GM23338 (cell line): ENCODE results near the gene SPTLC2. TPM values are rescaled to one million over a fixed set of nuclear protein-coding genes. Genes with fewer than 3 reads are reported as not detected.

ENCODE experiments used
- ATAC-seq: fragments of 200-7000 bp; cut with Tn5 transposase; 3 replicates; pipeline ENCODE4 v1.9.1; 2020
- DNase-seq: peaks from one replicate; pipeline ENCODE4 v3.0.0-alpha.2; 2015; ENCODE audit warnings: low spot score
- H2AFZ ChIP-seq: fragments of 200-600 bp; sonication (generic); 2 replicates; pipeline ENCODE4 v1.8.0; 2016; ENCODE audit warnings: antibody characterized with exemption, mild to moderate bottlenecking, moderate library complexity
- H3F3A ChIP-seq: fragments of 200-600 bp; sonication (generic); replicated peaks from 2 replicates; pipeline ENCODE4 v1.8.0; 2017; ENCODE audit warnings: antibody characterized with exemption, mixed run types, low read depth
- H3K27ac ChIP-seq: fragments of 200-600 bp; sonication (generic); 2 replicates; pipeline ENCODE4 v1.6.1; 2016; ENCODE audit warnings: low read depth
- H3K27me3 ChIP-seq: fragments of 200-600 bp; sonication (generic); 2 replicates; pipeline ENCODE4 v1.8.0; 2016; ENCODE audit warnings: mild to moderate bottlenecking, mixed run types, moderate library complexity; ENCODE audit not compliant: insufficient read depth
- H3K36me3 ChIP-seq: fragments of 200-600 bp; sonication (generic); 2 replicates; pipeline ENCODE4 v1.8.0; 2016; ENCODE audit warnings: mild to moderate bottlenecking; ENCODE audit not compliant: insufficient read depth
- H3K4me1 ChIP-seq: fragments of 200-600 bp; sonication (generic); 2 replicates; pipeline ENCODE4 v1.8.0; 2016; ENCODE audit warnings: mild to moderate bottlenecking, moderate library complexity; ENCODE audit not compliant: insufficient read depth
- H3K4me2 ChIP-seq: fragments of 200-600 bp; sonication (generic); 2 replicates; pipeline ENCODE4 v1.7.1; 2017; ENCODE audit warnings: mixed run types
- H3K4me3 ChIP-seq: fragments of 200-600 bp; sonication (generic); 2 replicates; pipeline ENCODE4 v1.6.1; 2016; ENCODE audit warnings: mixed run types
- H3K79me2 ChIP-seq: fragments of 200-600 bp; sonication (generic); replicated peaks from 2 replicates; pipeline ENCODE4 v1.8.0; 2017; ENCODE audit warnings: mild to moderate bottlenecking; ENCODE audit not compliant: insufficient read depth
- H3K9me2 ChIP-seq: fragments of 200-600 bp; sonication (generic); 2 replicates; pipeline ENCODE4 v1.8.0; 2017; ENCODE audit not compliant: insufficient read depth
- H4K20me1 ChIP-seq: fragments of 200-600 bp; sonication (generic); replicated peaks from 2 replicates; pipeline ENCODE4 v1.8.0; 2017; ENCODE audit warnings: mild to moderate bottlenecking; ENCODE audit not compliant: insufficient read depth
- H3K27ac Mint-ChIP-seq: 2 replicates; pipeline ENCODE4 v1.8.0; 2020; ENCODE audit warnings: inconsistent platforms, mild to moderate bottlenecking, moderate library complexity, mixed read lengths
- H3K27me3 Mint-ChIP-seq: 3 replicates; pipeline ENCODE4 v1.8.0; 2022; ENCODE audit warnings: low read depth, mild to moderate bottlenecking, moderate library complexity, mixed read lengths, inconsistent platforms; ENCODE audit not compliant: insufficient read depth, poor library complexity
- H3K36me3 Mint-ChIP-seq: 3 replicates; pipeline ENCODE4 v1.8.0; 2021; ENCODE audit warnings: low read depth, mild to moderate bottlenecking, inconsistent platforms, moderate library complexity, mixed read lengths
- H3K4me1 Mint-ChIP-seq: 3 replicates; pipeline ENCODE4 v1.8.0; 2020; ENCODE audit warnings: mild to moderate bottlenecking, inconsistent platforms, mixed read lengths
- H3K4me3 Mint-ChIP-seq: 3 replicates; pipeline ENCODE4 v1.8.0; 2021; ENCODE audit warnings: moderate library complexity, mild to moderate bottlenecking, inconsistent platforms, mixed read lengths
- H3K9me3 Mint-ChIP-seq: 3 replicates; pipeline ENCODE4 v1.8.0; 2020; ENCODE audit warnings: moderate library complexity, mild to moderate bottlenecking, inconsistent platforms, mixed read lengths
- CREB1 ChIP-seq: fragments of 250-450 bp; sonication (Bioruptor Pico); IDR thresholded peaks from 2 replicates; pipeline ENCODE4 v1.5.0; 2020; ENCODE audit warnings: low read depth, mild to moderate bottlenecking, moderate library complexity
- EZH2phosphoT487 ChIP-seq: fragments of 200-600 bp; sonication (generic); IDR thresholded peaks from one replicate; pipeline ENCODE4 v1.8.1; 2018; ENCODE audit warnings: antibody characterized with exemption; ENCODE audit not compliant: unreplicated experiment
- POLR2AphosphoS5 ChIP-seq: IDR thresholded peaks from 2 replicates; pipeline ENCODE4 v1.6.1; 2016; ENCODE audit warnings: antibody characterized with exemption, low read depth
- STAT1 ChIP-seq: IDR thresholded peaks from one replicate; pipeline ENCODE4 v1.6.1; 2016; ENCODE audit warnings: antibody characterized with exemption; ENCODE audit not compliant: unreplicated experiment
- ZNF331 ChIP-seq: fragments of 250-450 bp; sonication (Bioruptor Pico); IDR thresholded peaks from 2 replicates; pipeline ENCODE4 v1.5.0; 2020; ENCODE audit warnings: low read depth, mild to moderate bottlenecking, moderate library complexity
- polyA plus RNA-seq: library from polyadenylated mRNA; unstranded; fragments of >200 nt; fragmentation: Nextera tagmentation; extraction: Ambion mirVana; gene quantifications from 2 replicates; pipeline ENCODE4 v1.2.1, GENCODE V29; 2016
- total RNA-seq: library from RNA; depleted of rRNA; stranded (reverse); fragments of >200 nt; shearing (Covaris generic); gene quantifications from 2 replicates; pipeline ENCODE4 v1.2.3, GENCODE V29; 2014
- TF ChIP-seq, protein P1 (sequence below), 2 experiments: fragments of 200-600 bp in 1 of 2; sonication (generic) in 1 of 2; conservative IDR thresholded peaks; 2 replicates each; pipeline versions ENCODE4 v1.5.1 to v1.6.1; 2016 to 2017; ENCODE audit warnings: antibody characterized with exemption in 2 of 2, low read depth in 2 of 2, mild to moderate bottlenecking in 2 of 2, moderate library complexity in 1 of 2
- TF ChIP-seq, protein P2 (sequence below): IDR thresholded peaks from one replicate; pipeline ENCODE4 v1.6.1; 2018; ENCODE audit warnings: antibody characterized with exemption; ENCODE audit not compliant: unreplicated experiment
- TF ChIP-seq, protein P3 (sequence below): IDR thresholded peaks from 2 replicates; pipeline ENCODE4 v1.6.1; 2016; ENCODE audit warnings: antibody characterized with exemption
- TF ChIP-seq, protein P4 (sequence below): fragments of 250-450 bp; sonication (Bioruptor Pico); IDR thresholded peaks from 2 replicates; pipeline ENCODE4 v1.5.0; 2020; ENCODE audit warnings: mild to moderate bottlenecking, moderate library complexity

SPTLC2 gene
- total and polyA plus RNA-seq, 2 experiments from 2014 or later: 22.3 to 38.9 TPM

DNA sequence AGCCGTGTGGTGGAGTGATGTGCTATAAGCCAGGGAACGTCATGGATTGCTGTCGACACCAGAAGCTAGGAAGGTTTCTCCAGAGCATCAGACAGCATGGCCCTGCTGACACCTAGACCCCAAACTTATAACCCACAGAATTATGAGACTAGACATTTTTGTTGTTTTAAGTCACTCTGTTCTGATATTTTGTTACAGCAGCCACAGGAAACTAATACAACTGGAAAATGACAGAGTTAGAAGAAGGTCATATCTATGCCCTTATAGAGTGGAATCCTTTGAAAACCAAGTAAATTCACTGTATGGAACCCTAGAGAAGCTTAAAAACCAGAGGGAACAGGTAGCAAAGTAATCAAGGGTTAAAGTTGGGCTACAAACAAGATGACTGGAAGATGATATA is 42.5 kb downstream of the SPTLC2 start:
- peaks cover 4% of the 10 kb centered on the region; the same call in 2 of the 3 replicates for H3K4me1 Mint-ChIP-seq
- no peaks in the 10 kb centered on the region for H3K9me3 Mint-ChIP-seq
- no peaks in the 10 kb centered on the region for H3K9me2 ChIP-seq
- DNase-seq (no peak), ATAC-seq (no peak)
- no peaks in the 10 kb centered on the region for H3K27me3 ChIP-seq
- no peaks in the 10 kb centered on the region for H3F3A ChIP-seq
- peaks cover 25% of the 10 kb centered on the region; the same call in 2 of the 3 replicates for H3K36me3 Mint-ChIP-seq
- H3K4me3 ChIP-seq: no peak overlapping the region
- H3K4me2 ChIP-seq: no peak overlapping the region
- H4K20me1 ChIP-seq: peaks cover 4% of the 10 kb centered on the region; the same call in 1 of the 2 replicates
- H3K4me1 ChIP-seq: no peaks in the 10 kb centered on the region
- peaks cover 12% of the 10 kb centered on the region; the same call in 1 of the 2 replicates for H3K79me2 ChIP-seq
- H3K27ac ChIP-seq: no peak overlapping the region
- TF ChIP-seq, protein P1, sequence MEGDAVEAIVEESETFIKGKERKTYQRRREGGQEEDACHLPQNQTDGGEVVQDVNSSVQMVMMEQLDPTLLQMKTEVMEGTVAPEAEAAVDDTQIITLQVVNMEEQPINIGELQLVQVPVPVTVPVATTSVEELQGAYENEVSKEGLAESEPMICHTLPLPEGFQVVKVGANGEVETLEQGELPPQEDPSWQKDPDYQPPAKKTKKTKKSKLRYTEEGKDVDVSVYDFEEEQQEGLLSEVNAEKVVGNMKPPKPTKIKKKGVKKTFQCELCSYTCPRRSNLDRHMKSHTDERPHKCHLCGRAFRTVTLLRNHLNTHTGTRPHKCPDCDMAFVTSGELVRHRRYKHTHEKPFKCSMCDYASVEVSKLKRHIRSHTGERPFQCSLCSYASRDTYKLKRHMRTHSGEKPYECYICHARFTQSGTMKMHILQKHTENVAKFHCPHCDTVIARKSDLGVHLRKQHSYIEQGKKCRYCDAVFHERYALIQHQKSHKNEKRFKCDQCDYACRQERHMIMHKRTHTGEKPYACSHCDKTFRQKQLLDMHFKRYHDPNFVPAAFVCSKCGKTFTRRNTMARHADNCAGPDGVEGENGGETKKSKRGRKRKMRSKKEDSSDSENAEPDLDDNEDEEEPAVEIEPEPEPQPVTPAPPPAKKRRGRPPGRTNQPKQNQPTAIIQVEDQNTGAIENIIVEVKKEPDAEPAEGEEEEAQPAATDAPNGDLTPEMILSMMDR (conservative IDR thresholded peaks at IDR 0.05; ENCODE audit: low read depth in 2 of 2): no peak
- TF ChIP-seq POLR2AphosphoS5 (no peak), CREB1 (CRISPR knock-in tag) (no peak), ZNF331 (no peak), EZH2phosphoT487 (no peak), STAT1 (no peak)
- TF ChIP-seq, protein P2, sequence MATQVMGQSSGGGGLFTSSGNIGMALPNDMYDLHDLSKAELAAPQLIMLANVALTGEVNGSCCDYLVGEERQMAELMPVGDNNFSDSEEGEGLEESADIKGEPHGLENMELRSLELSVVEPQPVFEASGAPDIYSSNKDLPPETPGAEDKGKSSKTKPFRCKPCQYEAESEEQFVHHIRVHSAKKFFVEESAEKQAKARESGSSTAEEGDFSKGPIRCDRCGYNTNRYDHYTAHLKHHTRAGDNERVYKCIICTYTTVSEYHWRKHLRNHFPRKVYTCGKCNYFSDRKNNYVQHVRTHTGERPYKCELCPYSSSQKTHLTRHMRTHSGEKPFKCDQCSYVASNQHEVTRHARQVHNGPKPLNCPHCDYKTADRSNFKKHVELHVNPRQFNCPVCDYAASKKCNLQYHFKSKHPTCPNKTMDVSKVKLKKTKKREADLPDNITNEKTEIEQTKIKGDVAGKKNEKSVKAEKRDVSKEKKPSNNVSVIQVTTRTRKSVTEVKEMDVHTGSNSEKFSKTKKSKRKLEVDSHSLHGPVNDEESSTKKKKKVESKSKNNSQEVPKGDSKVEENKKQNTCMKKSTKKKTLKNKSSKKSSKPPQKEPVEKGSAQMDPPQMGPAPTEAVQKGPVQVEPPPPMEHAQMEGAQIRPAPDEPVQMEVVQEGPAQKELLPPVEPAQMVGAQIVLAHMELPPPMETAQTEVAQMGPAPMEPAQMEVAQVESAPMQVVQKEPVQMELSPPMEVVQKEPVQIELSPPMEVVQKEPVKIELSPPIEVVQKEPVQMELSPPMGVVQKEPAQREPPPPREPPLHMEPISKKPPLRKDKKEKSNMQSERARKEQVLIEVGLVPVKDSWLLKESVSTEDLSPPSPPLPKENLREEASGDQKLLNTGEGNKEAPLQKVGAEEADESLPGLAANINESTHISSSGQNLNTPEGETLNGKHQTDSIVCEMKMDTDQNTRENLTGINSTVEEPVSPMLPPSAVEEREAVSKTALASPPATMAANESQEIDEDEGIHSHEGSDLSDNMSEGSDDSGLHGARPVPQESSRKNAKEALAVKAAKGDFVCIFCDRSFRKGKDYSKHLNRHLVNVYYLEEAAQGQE: no peak
- TF ChIP-seq, protein P3, sequence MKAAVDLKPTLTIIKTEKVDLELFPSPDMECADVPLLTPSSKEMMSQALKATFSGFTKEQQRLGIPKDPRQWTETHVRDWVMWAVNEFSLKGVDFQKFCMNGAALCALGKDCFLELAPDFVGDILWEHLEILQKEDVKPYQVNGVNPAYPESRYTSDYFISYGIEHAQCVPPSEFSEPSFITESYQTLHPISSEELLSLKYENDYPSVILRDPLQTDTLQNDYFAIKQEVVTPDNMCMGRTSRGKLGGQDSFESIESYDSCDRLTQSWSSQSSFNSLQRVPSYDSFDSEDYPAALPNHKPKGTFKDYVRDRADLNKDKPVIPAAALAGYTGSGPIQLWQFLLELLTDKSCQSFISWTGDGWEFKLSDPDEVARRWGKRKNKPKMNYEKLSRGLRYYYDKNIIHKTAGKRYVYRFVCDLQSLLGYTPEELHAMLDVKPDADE: no peak
- TF ChIP-seq, protein P4, sequence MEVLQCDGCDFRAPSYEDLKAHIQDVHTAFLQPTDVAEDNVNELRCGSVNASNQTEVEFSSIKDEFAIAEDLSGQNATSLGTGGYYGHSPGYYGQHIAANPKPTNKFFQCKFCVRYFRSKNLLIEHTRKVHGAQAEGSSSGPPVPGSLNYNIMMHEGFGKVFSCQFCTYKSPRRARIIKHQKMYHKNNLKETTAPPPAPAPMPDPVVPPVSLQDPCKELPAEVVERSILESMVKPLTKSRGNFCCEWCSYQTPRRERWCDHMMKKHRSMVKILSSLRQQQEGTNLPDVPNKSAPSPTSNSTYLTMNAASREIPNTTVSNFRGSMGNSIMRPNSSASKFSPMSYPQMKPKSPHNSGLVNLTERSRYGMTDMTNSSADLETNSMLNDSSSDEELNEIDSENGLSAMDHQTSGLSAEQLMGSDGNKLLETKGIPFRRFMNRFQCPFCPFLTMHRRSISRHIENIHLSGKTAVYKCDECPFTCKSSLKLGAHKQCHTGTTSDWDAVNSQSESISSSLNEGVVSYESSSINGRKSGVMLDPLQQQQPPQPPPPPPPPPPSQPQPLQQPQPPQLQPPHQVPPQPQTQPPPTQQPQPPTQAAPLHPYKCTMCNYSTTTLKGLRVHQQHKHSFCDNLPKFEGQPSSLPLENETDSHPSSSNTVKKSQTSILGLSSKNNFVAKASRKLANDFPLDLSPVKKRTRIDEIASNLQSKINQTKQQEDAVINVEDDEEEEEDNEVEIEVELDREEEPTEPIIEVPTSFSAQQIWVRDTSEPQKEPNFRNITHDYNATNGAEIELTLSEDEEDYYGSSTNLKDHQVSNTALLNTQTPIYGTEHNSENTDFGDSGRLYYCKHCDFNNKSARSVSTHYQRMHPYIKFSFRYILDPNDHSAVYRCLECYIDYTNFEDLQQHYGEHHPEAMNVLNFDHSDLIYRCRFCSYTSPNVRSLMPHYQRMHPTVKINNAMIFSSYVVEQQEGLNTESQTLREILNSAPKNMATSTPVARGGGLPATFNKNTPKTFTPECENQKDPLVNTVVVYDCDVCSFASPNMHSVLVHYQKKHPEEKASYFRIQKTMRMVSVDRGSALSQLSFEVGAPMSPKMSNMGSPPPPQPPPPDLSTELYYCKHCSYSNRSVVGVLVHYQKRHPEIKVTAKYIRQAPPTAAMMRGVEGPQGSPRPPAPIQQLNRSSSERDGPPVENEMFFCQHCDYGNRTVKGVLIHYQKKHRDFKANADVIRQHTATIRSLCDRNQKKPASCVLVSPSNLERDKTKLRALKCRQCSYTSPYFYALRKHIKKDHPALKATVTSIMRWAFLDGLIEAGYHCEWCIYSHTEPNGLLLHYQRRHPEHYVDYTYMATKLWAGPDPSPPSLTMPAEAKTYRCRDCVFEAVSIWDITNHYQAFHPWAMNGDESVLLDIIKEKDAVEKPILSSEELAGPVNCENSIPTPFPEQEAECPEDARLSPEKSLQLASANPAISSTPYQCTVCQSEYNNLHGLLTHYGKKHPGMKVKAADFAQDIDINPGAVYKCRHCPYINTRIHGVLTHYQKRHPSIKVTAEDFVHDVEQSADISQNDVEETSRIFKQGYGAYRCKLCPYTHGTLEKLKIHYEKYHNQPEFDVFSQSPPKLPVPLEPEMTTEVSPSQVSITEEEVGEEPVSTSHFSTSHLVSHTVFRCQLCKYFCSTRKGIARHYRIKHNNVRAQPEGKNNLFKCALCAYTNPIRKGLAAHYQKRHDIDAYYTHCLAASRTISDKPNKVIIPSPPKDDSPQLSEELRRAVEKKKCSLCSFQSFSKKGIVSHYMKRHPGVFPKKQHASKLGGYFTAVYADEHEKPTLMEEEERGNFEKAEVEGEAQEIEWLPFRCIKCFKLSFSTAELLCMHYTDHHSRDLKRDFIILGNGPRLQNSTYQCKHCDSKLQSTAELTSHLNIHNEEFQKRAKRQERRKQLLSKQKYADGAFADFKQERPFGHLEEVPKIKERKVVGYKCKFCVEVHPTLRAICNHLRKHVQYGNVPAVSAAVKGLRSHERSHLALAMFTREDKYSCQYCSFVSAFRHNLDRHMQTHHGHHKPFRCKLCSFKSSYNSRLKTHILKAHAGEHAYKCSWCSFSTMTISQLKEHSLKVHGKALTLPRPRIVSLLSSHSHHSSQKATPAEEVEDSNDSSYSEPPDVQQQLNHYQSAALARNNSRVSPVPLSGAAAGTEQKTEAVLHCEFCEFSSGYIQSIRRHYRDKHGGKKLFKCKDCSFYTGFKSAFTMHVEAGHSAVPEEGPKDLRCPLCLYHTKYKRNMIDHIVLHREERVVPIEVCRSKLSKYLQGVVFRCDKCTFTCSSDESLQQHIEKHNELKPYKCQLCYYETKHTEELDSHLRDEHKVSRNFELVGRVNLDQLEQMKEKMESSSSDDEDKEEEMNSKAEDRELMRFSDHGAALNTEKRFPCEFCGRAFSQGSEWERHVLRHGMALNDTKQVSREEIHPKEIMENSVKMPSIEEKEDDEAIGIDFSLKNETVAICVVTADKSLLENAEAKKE (CRISPR knock-in tag): no peak
- peaks cover 7% of the 10 kb centered on the region; the same call in 1 of the 2 replicates for H3K36me3 ChIP-seq
- no peaks in the 10 kb centered on the region for H3K27me3 Mint-ChIP-seq
- no peak overlapping the region for H3K27ac Mint-ChIP-seq
- H3K4me3 Mint-ChIP-seq: no peak overlapping the region
- H2AFZ ChIP-seq: no peak overlapping the region
